ENCODE data around the gene ATP8B2.
A peak's percentile ranks its signal among the peaks of the same experiment; 100 is the strongest.

Gene ATP8B2

DNA sequence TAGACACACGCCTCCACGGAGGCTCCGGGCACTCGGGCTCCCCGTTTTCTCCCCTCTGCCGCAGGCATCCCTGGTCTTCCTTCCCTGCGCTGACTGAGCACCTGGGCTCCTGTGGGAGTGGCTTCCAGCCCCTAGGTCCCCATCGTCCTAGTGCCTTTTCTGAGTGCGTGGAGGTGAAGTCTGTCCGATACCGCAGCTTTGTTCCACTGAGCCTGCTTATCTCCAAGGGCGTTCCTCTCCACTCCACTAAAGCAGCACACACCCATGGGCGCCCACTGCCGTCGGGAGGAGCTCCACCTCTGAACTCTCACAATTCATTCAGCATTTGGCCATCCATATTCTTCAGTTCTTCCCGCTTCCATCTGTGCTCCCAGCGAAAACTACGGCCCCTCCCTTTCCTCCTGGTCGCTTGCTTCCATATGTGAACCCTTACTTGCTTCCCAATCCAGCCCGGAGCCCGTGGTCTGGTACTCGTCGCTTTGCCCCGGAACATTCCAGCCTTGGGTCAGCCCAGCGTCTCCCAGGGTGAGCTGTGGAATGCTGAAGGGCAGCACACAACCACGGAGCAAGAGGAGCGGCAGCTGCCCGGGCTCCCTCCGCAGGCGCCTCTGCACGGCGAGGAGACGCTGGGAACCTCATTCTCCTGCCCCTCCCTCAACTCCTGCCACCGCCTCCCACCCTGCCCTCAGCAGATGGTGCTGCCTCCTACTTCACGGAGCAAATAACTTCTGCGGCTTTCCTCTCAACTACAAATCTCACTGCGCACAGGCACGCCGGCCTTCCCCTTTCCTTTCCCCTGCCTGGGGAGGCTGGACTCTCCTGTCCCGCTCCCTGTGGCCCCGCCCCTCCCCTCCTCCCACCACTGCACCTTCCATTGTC is 27.5 kb downstream of the ATP8B2 start (continued):
- TF ChIP-seq, protein P1, sequence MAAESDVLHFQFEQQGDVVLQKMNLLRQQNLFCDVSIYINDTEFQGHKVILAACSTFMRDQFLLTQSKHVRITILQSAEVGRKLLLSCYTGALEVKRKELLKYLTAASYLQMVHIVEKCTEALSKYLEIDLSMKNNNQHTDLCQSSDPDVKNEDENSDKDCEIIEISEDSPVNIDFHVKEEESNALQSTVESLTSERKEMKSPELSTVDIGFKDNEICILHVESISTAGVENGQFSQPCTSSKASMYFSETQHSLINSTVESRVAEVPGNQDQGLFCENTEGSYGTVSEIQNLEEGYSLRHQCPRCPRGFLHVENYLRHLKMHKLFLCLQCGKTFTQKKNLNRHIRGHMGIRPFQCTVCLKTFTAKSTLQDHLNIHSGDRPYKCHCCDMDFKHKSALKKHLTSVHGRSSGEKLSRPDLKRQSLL (tag by site-specific recombination; IDR thresholded peaks at IDR 0.05), result no peak
- TF ChIP-seq ZNF837 (tag by site-specific recombination; IDR thresholded peaks at IDR 0.05) (no peak), GLIS2 (tag by site-specific recombination; IDR thresholded peaks at IDR 0.05) (peak; percentile 54; the same call in 1 of the 2 replicates), ZXDB (tag by site-specific recombination; IDR thresholded peaks at IDR 0.05) (0 out of 2 replicates have a peak, but pooled peaks have one; percentile 17), SP3 (tag by site-specific recombination; IDR thresholded peaks at IDR 0.05) (peak; percentile 85), ZNF423 (tag by site-specific recombination; IDR thresholded peaks at IDR 0.05) (peak; percentile 68; the same call in 1 of the 2 replicates), ZNF561 (tag by site-specific recombination; IDR thresholded peaks at IDR 0.05; ENCODE audit: borderline replicate concordance) (0 out of 2 replicates have a peak, but pooled peaks have one; percentile 18), SCRT2 (tag by site-specific recombination; IDR thresholded peaks at IDR 0.05) (no peak), ZFHX2 (tag by site-specific recombination; conservative IDR thresholded peaks at IDR 0.05) (peak; percentile 82), ZNF488 (tag by site-specific recombination; IDR thresholded peaks at IDR 0.05) (no peak), ZNF580 (tag by site-specific recombination; IDR thresholded peaks at IDR 0.05) (no peak), ZNF501 (tag by site-specific recombination; IDR thresholded peaks at IDR 0.05) (no peak; the same call in 1 of the 2 replicates), KLF7 (tag by site-specific recombination; IDR thresholded peaks at IDR 0.05; ENCODE audit: borderline replicate concordance) (no peak), ZNF394 (tag by site-specific recombination; IDR thresholded peaks at IDR 0.05; ENCODE audit: borderline replicate concordance) (peak; percentile 61; the same call in 1 of the 2 replicates), ZNF292 (tag by site-specific recombination; IDR thresholded peaks at IDR 0.05; ENCODE audit: borderline replicate concordance, low read depth) (no peak), ZNF146 (tag by site-specific recombination; IDR thresholded peaks at IDR 0.05) (no peak), ZNF280C (tag by site-specific recombination; IDR thresholded peaks at IDR 0.05) (no peak), BCL6B (tag by site-specific recombination; IDR thresholded peaks at IDR 0.05) (no peak), ZNF398 (tag by site-specific recombination; IDR thresholded peaks at IDR 0.05) (peak; percentile 55; the same call in 1 of the 2 replicates), GLIS1 (tag by site-specific recombination; IDR thresholded peaks at IDR 0.05) (peak; percentile 66), ZNF114 (tag by site-specific recombination; IDR thresholded peaks at IDR 0.05) (no peak), MEIS1 (CRISPR knock-in tag; IDR thresholded peaks at IDR 0.05; ENCODE audit: borderline replicate concordance) (no peak), ZNF747 (tag by site-specific recombination; IDR thresholded peaks at IDR 0.05) (no peak), ZNF610 (tag by site-specific recombination; IDR thresholded peaks at IDR 0.05; ENCODE audit: borderline replicate concordance) (peak; percentile 94; the same call in 1 of the 2 replicates), ZNF785 (tag by site-specific recombination; IDR thresholded peaks at IDR 0.05) (no peak)
- TF ChIP-seq, protein P2, sequence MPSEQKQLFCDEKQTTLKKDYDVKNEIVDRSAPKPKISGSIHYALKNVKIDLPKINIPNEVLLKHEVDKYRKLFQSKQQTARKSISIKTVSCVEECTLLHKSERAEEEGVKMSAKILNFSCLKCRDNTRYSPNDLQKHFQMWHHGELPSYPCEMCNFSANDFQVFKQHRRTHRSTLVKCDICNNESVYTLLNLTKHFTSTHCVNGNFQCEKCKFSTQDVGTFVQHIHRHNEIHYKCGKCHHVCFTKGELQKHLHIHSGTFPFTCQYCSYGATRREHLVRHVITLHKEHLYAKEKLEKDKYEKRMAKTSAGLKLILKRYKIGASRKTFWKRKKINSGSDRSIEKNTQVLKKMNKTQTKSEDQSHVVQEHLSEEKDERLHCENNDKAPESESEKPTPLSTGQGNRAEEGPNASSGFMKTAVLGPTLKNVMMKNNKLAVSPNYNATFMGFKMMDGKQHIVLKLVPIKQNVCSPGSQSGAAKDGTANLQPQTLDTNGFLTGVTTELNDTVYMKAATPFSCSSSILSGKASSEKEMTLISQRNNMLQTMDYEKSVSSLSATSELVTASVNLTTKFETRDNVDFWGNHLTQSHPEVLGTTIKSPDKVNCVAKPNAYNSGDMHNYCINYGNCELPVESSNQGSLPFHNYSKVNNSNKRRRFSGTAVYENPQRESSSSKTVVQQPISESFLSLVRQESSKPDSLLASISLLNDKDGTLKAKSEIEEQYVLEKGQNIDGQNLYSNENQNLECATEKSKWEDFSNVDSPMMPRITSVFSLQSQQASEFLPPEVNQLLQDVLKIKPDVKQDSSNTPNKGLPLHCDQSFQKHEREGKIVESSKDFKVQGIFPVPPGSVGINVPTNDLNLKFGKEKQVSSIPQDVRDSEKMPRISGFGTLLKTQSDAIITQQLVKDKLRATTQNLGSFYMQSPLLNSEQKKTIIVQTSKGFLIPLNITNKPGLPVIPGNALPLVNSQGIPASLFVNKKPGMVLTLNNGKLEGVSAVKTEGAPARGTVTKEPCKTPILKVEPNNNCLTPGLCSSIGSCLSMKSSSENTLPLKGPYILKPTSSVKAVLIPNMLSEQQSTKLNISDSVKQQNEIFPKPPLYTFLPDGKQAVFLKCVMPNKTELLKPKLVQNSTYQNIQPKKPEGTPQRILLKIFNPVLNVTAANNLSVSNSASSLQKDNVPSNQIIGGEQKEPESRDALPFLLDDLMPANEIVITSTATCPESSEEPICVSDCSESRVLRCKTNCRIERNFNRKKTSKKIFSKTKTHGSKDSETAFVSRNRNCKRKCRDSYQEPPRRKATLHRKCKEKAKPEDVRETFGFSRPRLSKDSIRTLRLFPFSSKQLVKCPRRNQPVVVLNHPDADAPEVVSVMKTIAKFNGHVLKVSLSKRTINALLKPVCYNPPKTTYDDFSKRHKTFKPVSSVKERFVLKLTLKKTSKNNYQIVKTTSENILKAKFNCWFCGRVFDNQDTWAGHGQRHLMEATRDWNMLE (tag by site-specific recombination; conservative IDR thresholded peaks at IDR 0.05; ENCODE audit: low read depth), result no peak

Measured in HEK293 (cell line).